Sigmoid colon (tissue), 4 donors: ENCODE results near the gene NADK.

Experiments used
- CTCF ChIP-seq, 4 experiments: fragments of 450-650 bp in 3 of 4; fragments of 200-600 bp in 1 of 4; IDR thresholded peaks; one replicate each; pipeline ENCODE4 v1.5.1; 2016 to 2019; ENCODE audit warnings: antibody characterized with exemption in 4 of 4, mild to moderate bottlenecking in 3 of 4, moderate library complexity in 2 of 4
- POLR2A ChIP-seq, 2 donors: fragments of 450-650 bp; IDR thresholded peaks; one replicate each; pipeline ENCODE4 v1.6.1; 2016; ENCODE audit warnings: antibody characterized with exemption in 2 of 2, mild to moderate bottlenecking in 2 of 2, moderate library complexity in 2 of 2
- POLR2AphosphoS5 ChIP-seq, 4 donors: sonication (generic); formaldehyde crosslinking; IDR thresholded peaks; one replicate each; pipeline ENCODE4 v1.6.1; 2017; ENCODE audit warnings: antibody characterized with exemption in 4 of 4

GRCh38 chr1:1780598-1781525, 2.6 kb upstream of the NADK start:
- TF ChIP-seq CTCF (IDR thresholded peaks at IDR 0.05): no peak
- TF ChIP-seq POLR2A (IDR thresholded peaks at IDR 0.05): no peak
- no peak for TF ChIP-seq POLR2AphosphoS5 (IDR thresholded peaks at IDR 0.05)
